HG02759 (cell line): ENCODE measurements around the gene MEN1.

ENCODE experiments used
- ATAC-seq: cut with Tn5 transposase; IDR thresholded peaks from one replicate; pipeline ENCODE4 v1.9.1; 2021; ENCODE audit warnings: mild to moderate bottlenecking, moderate library complexity; ENCODE audit not compliant: unreplicated experiment

The MEN1 gene

GRCh38 chr11:64810271-64810890 lies at the start of gene MEN1:
MEN1 (minus strand) TSS chr11:64810551; CDS start chr11:64810109, 442 bp downstream.
- ATAC-seq: peak; percentile 55

- peak; percentile 74 for ATAC-seq
These were observed 49.4 kb upstream of the MEN1 start for GRCh38 chr11:64859542-64860414.

GRCh38 chr11:64858467-64859263 lies 48.3 kb upstream of the MEN1 start:
- ATAC-seq: peak; percentile 22

GRCh38 chr11:64857485-64857884 lies 47.1 kb upstream of the MEN1 start:
- ATAC-seq: no peak

- no peak for ATAC-seq
These were observed 46.3 kb upstream of the MEN1 start for GRCh38 chr11:64856382-64857227.

GRCh38 chr11:64855596-64856304 lies 45.4 kb upstream of the MEN1 start:
- ATAC-seq: no peak

- no peak for ATAC-seq
These were observed 44.5 kb upstream of the MEN1 start for GRCh38 chr11:64854534-64855502.

- no peak for ATAC-seq
These were observed 43.8 kb upstream of the MEN1 start for GRCh38 chr11:64854157-64854533.

- no peak for ATAC-seq
These were observed 43.4 kb upstream of the MEN1 start for GRCh38 chr11:64853709-64854108.

- no peak for ATAC-seq
These were observed 42.6 kb upstream of the MEN1 start for GRCh38 chr11:64852804-64853509.

GRCh38 chr11:64851831-64852351 lies 41.5 kb upstream of the MEN1 start:
- ATAC-seq: no peak

GRCh38 chr11:64850979-64851567 lies 40.7 kb upstream of the MEN1 start:
- ATAC-seq: peak; percentile 73

GRCh38 chr11:64849598-64850356 lies 39.4 kb upstream of the MEN1 start:
- ATAC-seq: no peak

- ATAC-seq: no peak
These were observed 38.7 kb upstream of the MEN1 start for GRCh38 chr11:64848826-64849597.

- no peak for ATAC-seq
These were observed 38.0 kb upstream of the MEN1 start for GRCh38 chr11:64848214-64848825.
